ENCODE results near the gene LYPLA2. TPM values are rescaled to one million over a fixed set of nuclear protein-coding genes. Genes with fewer than 3 reads are reported as not detected.

The LYPLA2 gene
- polyA plus RNA-seq (2013, experiment 1 of 2; ENCODE audit: insufficient read length), result 29.4 TPM
- polyA plus RNA-seq (2013, experiment 2 of 2; ENCODE audit: insufficient read length), result 31.7 TPM

GRCh38 chr1:23790696-23791515 lies at the start of gene LYPLA2:
Gene LYPLA2 (plus strand): TSS chr1:23791145. CDS start chr1:23792683, 1,538 bp downstream.
- DNase-seq, result peak; percentile 90

- no peak for DNase-seq
Measured at GRCh38 chr1:23741609-23742008, 49.3 kb upstream of the LYPLA2 start.

GRCh38 chr1:23742670-23743286 lies 48.2 kb upstream of the LYPLA2 start:
- DNase-seq, result peak; percentile 23

- DNase-seq, result peak; percentile 66
Measured at GRCh38 chr1:23743287-23744152, 47.4 kb upstream of the LYPLA2 start, which contains the start of gene ELOA. Gene ELOA (plus strand): TSS chr1:23743471. CDS start chr1:23743504, 33 bp downstream.

GRCh38 chr1:23745515-23745914 lies 45.4 kb upstream of the LYPLA2 start:
- peak; percentile 33 for DNase-seq

- no peak for DNase-seq
Measured at GRCh38 chr1:23748016-23748415, 42.9 kb upstream of the LYPLA2 start.

- peak; percentile 47 for DNase-seq
Measured at GRCh38 chr1:23751050-23751814, 39.7 kb upstream of the LYPLA2 start.

GRCh38 chr1:23751815-23752200 lies 39.1 kb upstream of the LYPLA2 start:
- no peak for DNase-seq

GRCh38 chr1:23752909-23753308 lies 38.0 kb upstream of the LYPLA2 start:
- DNase-seq, result no peak

GRCh38 chr1:23756676-23757075 lies 34.3 kb upstream of the LYPLA2 start:
- DNase-seq, result peak; percentile 16

- DNase-seq, result no peak
Measured at GRCh38 chr1:23757812-23758211, 33.1 kb upstream of the LYPLA2 start.

- no peak for DNase-seq
Measured at GRCh38 chr1:23759277-23759676, 31.7 kb upstream of the LYPLA2 start.

- no peak for DNase-seq
Measured at GRCh38 chr1:23763041-23763577, 27.8 kb upstream of the LYPLA2 start.

- DNase-seq, result no peak
Measured at GRCh38 chr1:23768733-23769132, 22.2 kb upstream of the LYPLA2 start.

GRCh38 chr1:23772049-23772853 lies 18.7 kb upstream of the LYPLA2 start:
- peak; percentile 69 for DNase-seq

GRCh38 chr1:23772854-23773242 lies 18.1 kb upstream of the LYPLA2 start:
- no peak for DNase-seq

GRCh38 chr1:23774174-23774880 lies 16.6 kb upstream of the LYPLA2 start:
- no peak for DNase-seq

GRCh38 chr1:23776217-23776616 lies 14.7 kb upstream of the LYPLA2 start:
- no peak for DNase-seq

GRCh38 chr1:23777979-23778814 lies 12.7 kb upstream of the LYPLA2 start, which contains the start of gene PITHD1:
Gene PITHD1 (plus strand): TSS chr1:23778418. CDS start chr1:23778516, 98 bp downstream.
- peak; percentile 80 for DNase-seq
